SK-N-SH (cell line): ENCODE data around the gene XRCC5. TPM values are rescaled to one million over a fixed set of nuclear protein-coding genes. Genes with fewer than 3 reads are reported as not detected.

ENCODE experiments used
- CTCF ChIA-PET: fragments of 300-600, 350-600 bp; formaldehyde crosslinking; extraction: SDS; loops from one replicate; lab custom pipeline; 2021; lab: Yijun Ruan, JAX
- POLR2A ChIA-PET: fragments of 350-600 bp; sonication (Branson Sonifier 250); formaldehyde crosslinking; extraction: SDS; loops from one replicate; lab custom pipeline; 2020; ENCODE audit warnings: antibody characterized with exemption, inconsistent platforms; lab: Yijun Ruan, JAX
- DNase-seq: peaks from one replicate; pipeline ENCODE4 v3.0.0; 2012
- H2AFZ ChIP-seq: fragments of 200-600 bp; sonication (generic); 2 replicates; pipeline ENCODE4 v1.8.1; 2016; ENCODE audit warnings: antibody characterized with exemption, mild to moderate bottlenecking, low read depth
- H3F3A ChIP-seq: fragments of 200-600 bp; sonication (generic); replicated peaks from 2 replicates; pipeline ENCODE3; 2016; ENCODE audit warnings: antibody characterized with exemption, mild to moderate bottlenecking; ENCODE audit not compliant: insufficient read depth
- H3K27ac ChIP-seq, 2 experiments: fragments of 200-500 bp in 1 of 2; fragments of 200-600 bp in 1 of 2; sonication (Bioruptor generic) in 1 of 2; sonication (generic), shearing (Covaris generic) in 1 of 2; 2 replicates each; pipeline versions ENCODE4 v1.5.1 to v1.6.1; 2014 to 2016; ENCODE audit warnings: low read depth in 2 of 2, inconsistent platforms in 1 of 2, low read length in 1 of 2, mild to moderate bottlenecking in 1 of 2, mixed read lengths in 1 of 2
- H3K27me3 ChIP-seq: fragments of 200-600 bp; sonication (generic), shearing (Covaris generic); 2 replicates; pipeline ENCODE4 v1.6.1; 2016; ENCODE audit warnings: mixed run types; ENCODE audit not compliant: insufficient read depth
- H3K36me3 ChIP-seq, 2 experiments: fragments of 200-500 bp in 1 of 2; fragments of 200-600 bp in 1 of 2; sonication (Bioruptor generic) in 1 of 2; sonication (generic) in 1 of 2; replicated peaks in 1 of 2; 2 replicates each; pipeline versions ENCODE3 to v1.5.1; 2014 to 2016; ENCODE audit warnings: low read length in 1 of 2, mild to moderate bottlenecking in 1 of 2; ENCODE audit not compliant: insufficient read depth in 2 of 2, control insufficient read depth in 1 of 2
- H3K4me1 ChIP-seq, 2 experiments: fragments of 200-500 bp in 1 of 2; fragments of 200-600 bp in 1 of 2; sonication (Bioruptor generic) in 1 of 2; sonication (generic), shearing (Covaris generic) in 1 of 2; 2 replicates each; pipeline versions ENCODE4 v1.5.1 to v1.6.1; 2014 to 2016; ENCODE audit warnings: low read depth in 1 of 2, low read length in 1 of 2, mixed run types in 1 of 2; ENCODE audit not compliant: insufficient read depth in 2 of 2, control insufficient read depth in 1 of 2
- H3K4me2 ChIP-seq: fragments of 200-600 bp; sonication (generic), shearing (Covaris generic); 2 replicates; pipeline ENCODE4 v1.6.1; 2017; ENCODE audit warnings: mixed run types
- H3K4me3 ChIP-seq, 2 experiments: fragments of 200-500 bp in 1 of 2; fragments of 200-600 bp in 1 of 2; sonication (Bioruptor generic) in 1 of 2; sonication (generic), shearing (Covaris generic) in 1 of 2; 2 replicates each; pipeline versions ENCODE4 v1.5.1 to v1.8.1; 2014 to 2016; ENCODE audit warnings: low read depth in 2 of 2, inconsistent platforms in 1 of 2, low read length in 1 of 2, mild to moderate bottlenecking in 1 of 2, mixed read lengths in 1 of 2, moderate library complexity in 1 of 2
- H3K79me2 ChIP-seq: fragments of 200-600 bp; sonication (generic); 2 replicates; pipeline ENCODE4 v1.8.1; 2017; ENCODE audit warnings: mild to moderate bottlenecking; ENCODE audit not compliant: insufficient read depth
- H3K9ac ChIP-seq: fragments of 200-600 bp; sonication (generic); 2 replicates; pipeline ENCODE4 v1.6.1; 2017; ENCODE audit warnings: mixed run types
- H3K9me2 ChIP-seq: fragments of 200-600 bp; sonication (generic); 2 replicates; pipeline ENCODE4 v1.6.1; 2017; ENCODE audit warnings: mixed run types
- H3K9me3 ChIP-seq: fragments of 200-600 bp; sonication (generic); 2 replicates; pipeline ENCODE4 v1.6.1; 2017; ENCODE audit warnings: mixed run types, mild to moderate bottlenecking, moderate library complexity
- H4K20me1 ChIP-seq: fragments of 200-600 bp; sonication (generic); 2 replicates; pipeline ENCODE4 v1.6.1; 2017; ENCODE audit warnings: mild to moderate bottlenecking, mixed run types; ENCODE audit not compliant: insufficient read depth
- CTCF ChIP-seq: fragments of 200-600 bp; sonication (generic); IDR thresholded peaks from 2 replicates; pipeline ENCODE4 v1.6.1; 2017; ENCODE audit warnings: antibody characterized with exemption, mild to moderate bottlenecking, moderate library complexity
- ELF1 ChIP-seq: IDR thresholded peaks from 2 replicates; pipeline ENCODE4 v1.4.0; 2012
- EZH2phosphoT487 ChIP-seq: fragments of 200-600 bp; sonication (generic); IDR thresholded peaks from 2 replicates; pipeline ENCODE4 v1.6.1; 2017; ENCODE audit warnings: low read depth, mixed run types, mild to moderate bottlenecking, antibody characterized with exemption, moderate library complexity, borderline replicate concordance
- FOSL2 ChIP-seq: IDR thresholded peaks from 2 replicates; pipeline ENCODE4 v1.4.0; 2012; ENCODE audit warnings: low read depth, mild to moderate bottlenecking, moderate library complexity, borderline replicate concordance
- FOXJ3 ChIP-seq: sonication (generic); formaldehyde crosslinking; IDR thresholded peaks from 2 replicates; pipeline ENCODE4 v1.5.1; 2020; ENCODE audit warnings: mild to moderate bottlenecking, missing genetic modification reagents
- GABPA ChIP-seq: IDR thresholded peaks from 2 replicates; pipeline ENCODE4 v1.4.0; 2012; ENCODE audit warnings: low read depth, mild to moderate bottlenecking
- GATA2 ChIP-seq: sonication (generic); formaldehyde crosslinking; IDR thresholded peaks from 2 replicates; pipeline ENCODE4 v1.5.0; 2020; ENCODE audit warnings: mild to moderate bottlenecking, missing genetic modification reagents
- JUND ChIP-seq: IDR thresholded peaks from 2 replicates; pipeline ENCODE4 v1.4.0; 2012
- MEF2A ChIP-seq: IDR thresholded peaks from 2 replicates; pipeline ENCODE4 v1.4.0; 2012; ENCODE audit warnings: low read depth, borderline replicate concordance
- MXI1 ChIP-seq: IDR thresholded peaks from 2 replicates; pipeline ENCODE4 v1.6.1; 2012; ENCODE audit warnings: mild to moderate bottlenecking, low read depth, low read length, improper control_type of control experiment
- NFIC ChIP-seq: IDR thresholded peaks from 2 replicates; pipeline ENCODE4 v1.4.0; 2012; ENCODE audit warnings: borderline replicate concordance
- PBX3 ChIP-seq: IDR thresholded peaks from 2 replicates; pipeline ENCODE4; 2012
- POLR2AphosphoS5 ChIP-seq: IDR thresholded peaks from 2 replicates; pipeline ENCODE4 v1.6.1; 2012; ENCODE audit warnings: low read depth, low read length
- RAD21 ChIP-seq: IDR thresholded peaks from 2 replicates; pipeline ENCODE4 v1.6.1; 2012; ENCODE audit warnings: mild to moderate bottlenecking, low read length
- RCOR1 ChIP-seq: fragments of 150-350 bp; IDR thresholded peaks from 2 replicates; pipeline ENCODE4 v1.6.1; 2017; ENCODE audit warnings: antibody characterized with exemption, low read length
- RFX5 ChIP-seq: IDR thresholded peaks from 2 replicates; pipeline ENCODE4 v1.6.1; 2012; ENCODE audit warnings: mild to moderate bottlenecking, improper control_type of control experiment, low read length
- RXRA ChIP-seq: IDR thresholded peaks from 2 replicates; pipeline ENCODE4 v1.4.0; 2012; ENCODE audit warnings: low read depth, mild to moderate bottlenecking, borderline replicate concordance
- SIN3A ChIP-seq: IDR thresholded peaks from 2 replicates; pipeline ENCODE4 v1.6.1; 2012; ENCODE audit warnings: low read depth, mild to moderate bottlenecking, low read length, moderate library complexity, borderline replicate concordance
- SMC3 ChIP-seq: IDR thresholded peaks from 2 replicates; pipeline ENCODE4 v1.6.1; 2012; ENCODE audit warnings: low read depth, low read length, improper control_type of control experiment
- TAF1 ChIP-seq: IDR thresholded peaks from 2 replicates; pipeline ENCODE4 v1.6.1; 2012; ENCODE audit warnings: low read depth, mild to moderate bottlenecking, low read length, moderate library complexity, borderline replicate concordance
- TCF12 ChIP-seq: IDR thresholded peaks from 2 replicates; pipeline ENCODE4 v1.4.0; 2012
- TEAD4 ChIP-seq: IDR thresholded peaks from 2 replicates; pipeline ENCODE4 v1.4.0; 2012; ENCODE audit warnings: mild to moderate bottlenecking, borderline replicate concordance; ENCODE audit not compliant: insufficient read depth
- YY1 ChIP-seq: IDR thresholded peaks from 2 replicates; pipeline ENCODE4 v1.4.0; 2012; ENCODE audit warnings: low read depth, mild to moderate bottlenecking
- WGBS: methylation state at CpG from one replicate; pipeline ENCODE4 v1.1.6; 2017; ENCODE audit warnings: low lambda C conversion rate; 5-methylcytosine and 5-hydroxymethylcytosine counted together
- polyA plus RNA-seq, 3 experiments: library from polyadenylated mRNA; depleted of rRNA; stranded (reverse); fragments of >200 nt; gene quantifications; 2 replicates each; pipeline ENCODE4 v1.2.3, GENCODE V29; 2012
- TF ChIP-seq, protein P1 (sequence below): IDR thresholded peaks from 2 replicates; pipeline ENCODE4 v1.4.0; 2012; ENCODE audit warnings: low read depth, borderline replicate concordance
- TF ChIP-seq, protein P2 (sequence below): fragments of 150-350 bp; IDR thresholded peaks from 2 replicates; pipeline ENCODE4 v1.6.1; 2016; ENCODE audit warnings: mild to moderate bottlenecking, low read depth, low read length
- TF ChIP-seq, protein P3 (sequence below): IDR thresholded peaks from 2 replicates; pipeline ENCODE4 v1.6.1; 2012; ENCODE audit warnings: mild to moderate bottlenecking, low read depth, low read length, moderate library complexity

XRCC5 gene
- polyA plus RNA-seq, 1 of the 3 experiments (the other 2 are of a cell fraction) = 125 TPM

DNA sequence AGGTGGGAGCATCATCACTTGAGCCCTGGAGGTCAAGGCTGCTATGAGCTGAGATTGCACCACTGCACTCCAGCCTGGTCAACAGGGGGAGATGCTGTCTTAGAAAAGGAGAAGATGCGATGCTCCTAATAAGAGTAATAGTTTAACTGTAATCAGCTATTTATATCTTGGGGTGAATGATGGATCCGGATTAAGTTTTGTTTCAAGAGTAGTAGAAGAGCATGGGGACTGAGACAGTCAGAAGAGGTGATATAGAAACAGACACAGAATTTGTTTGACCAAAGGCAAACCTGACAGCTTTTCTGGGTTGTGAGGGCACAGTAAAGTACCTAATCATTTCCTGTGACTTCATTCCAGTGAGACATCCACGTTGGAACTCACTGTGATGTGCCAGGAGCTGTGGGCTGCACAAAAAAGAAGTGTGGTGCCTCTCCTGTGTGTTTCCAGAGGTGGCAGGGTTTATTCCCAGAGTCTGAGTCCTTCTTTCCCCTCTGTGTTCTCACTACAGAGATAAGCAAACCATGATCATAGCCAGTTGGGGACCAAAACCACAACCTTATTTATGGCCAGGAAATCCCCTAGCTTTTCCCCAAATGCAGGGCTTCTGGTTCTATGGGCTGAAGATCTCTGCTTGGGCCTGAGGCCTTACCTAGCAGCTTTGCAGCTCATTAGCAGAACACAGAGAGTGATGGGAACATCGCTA is 113.7 kb downstream of the XRCC5 start:
- no peaks in the 10 kb centered on the region for H3K27me3 ChIP-seq
- no peak overlapping the region for H3K4me3 ChIP-seq
- no peak overlapping the region; the same call in 1 of the 2 replicates for H2AFZ ChIP-seq
- peaks cover 19 to 28% of the 10 kb centered on the region in 2 experiments for H3K4me1 ChIP-seq
- no peaks in the 10 kb centered on the region for H3K9me2 ChIP-seq
- TF ChIP-seq ELF1 = no peak
- no peak for TF ChIP-seq YY1
- TF ChIP-seq FOXJ3 (CRISPR knock-in tag) = no peak
- TF ChIP-seq RFX5 = no peak
- no peak for TF ChIP-seq MXI1
- TF ChIP-seq SIN3A = no peak
- TF ChIP-seq EZH2phosphoT487 = no peak
- no peak for TF ChIP-seq TAF1
- TF ChIP-seq, protein P1, sequence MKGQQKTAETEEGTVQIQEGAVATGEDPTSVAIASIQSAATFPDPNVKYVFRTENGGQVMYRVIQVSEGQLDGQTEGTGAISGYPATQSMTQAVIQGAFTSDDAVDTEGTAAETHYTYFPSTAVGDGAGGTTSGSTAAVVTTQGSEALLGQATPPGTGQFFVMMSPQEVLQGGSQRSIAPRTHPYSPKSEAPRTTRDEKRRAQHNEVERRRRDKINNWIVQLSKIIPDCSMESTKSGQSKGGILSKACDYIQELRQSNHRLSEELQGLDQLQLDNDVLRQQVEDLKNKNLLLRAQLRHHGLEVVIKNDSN = no peak
- no peak for TF ChIP-seq MEF2A
- TF ChIP-seq JUND = 0 out of 2 replicates have a peak, but pooled peaks have one; percentile 14
- no peak for TF ChIP-seq TEAD4
- TF ChIP-seq GABPA = no peak
- TF ChIP-seq, protein P2, sequence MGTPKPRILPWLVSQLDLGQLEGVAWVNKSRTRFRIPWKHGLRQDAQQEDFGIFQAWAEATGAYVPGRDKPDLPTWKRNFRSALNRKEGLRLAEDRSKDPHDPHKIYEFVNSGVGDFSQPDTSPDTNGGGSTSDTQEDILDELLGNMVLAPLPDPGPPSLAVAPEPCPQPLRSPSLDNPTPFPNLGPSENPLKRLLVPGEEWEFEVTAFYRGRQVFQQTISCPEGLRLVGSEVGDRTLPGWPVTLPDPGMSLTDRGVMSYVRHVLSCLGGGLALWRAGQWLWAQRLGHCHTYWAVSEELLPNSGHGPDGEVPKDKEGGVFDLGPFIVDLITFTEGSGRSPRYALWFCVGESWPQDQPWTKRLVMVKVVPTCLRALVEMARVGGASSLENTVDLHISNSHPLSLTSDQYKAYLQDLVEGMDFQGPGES = no peak
- 0 out of 2 replicates have a peak, but pooled peaks have one; percentile 18 for TF ChIP-seq SMC3
- TF ChIP-seq, protein P3, sequence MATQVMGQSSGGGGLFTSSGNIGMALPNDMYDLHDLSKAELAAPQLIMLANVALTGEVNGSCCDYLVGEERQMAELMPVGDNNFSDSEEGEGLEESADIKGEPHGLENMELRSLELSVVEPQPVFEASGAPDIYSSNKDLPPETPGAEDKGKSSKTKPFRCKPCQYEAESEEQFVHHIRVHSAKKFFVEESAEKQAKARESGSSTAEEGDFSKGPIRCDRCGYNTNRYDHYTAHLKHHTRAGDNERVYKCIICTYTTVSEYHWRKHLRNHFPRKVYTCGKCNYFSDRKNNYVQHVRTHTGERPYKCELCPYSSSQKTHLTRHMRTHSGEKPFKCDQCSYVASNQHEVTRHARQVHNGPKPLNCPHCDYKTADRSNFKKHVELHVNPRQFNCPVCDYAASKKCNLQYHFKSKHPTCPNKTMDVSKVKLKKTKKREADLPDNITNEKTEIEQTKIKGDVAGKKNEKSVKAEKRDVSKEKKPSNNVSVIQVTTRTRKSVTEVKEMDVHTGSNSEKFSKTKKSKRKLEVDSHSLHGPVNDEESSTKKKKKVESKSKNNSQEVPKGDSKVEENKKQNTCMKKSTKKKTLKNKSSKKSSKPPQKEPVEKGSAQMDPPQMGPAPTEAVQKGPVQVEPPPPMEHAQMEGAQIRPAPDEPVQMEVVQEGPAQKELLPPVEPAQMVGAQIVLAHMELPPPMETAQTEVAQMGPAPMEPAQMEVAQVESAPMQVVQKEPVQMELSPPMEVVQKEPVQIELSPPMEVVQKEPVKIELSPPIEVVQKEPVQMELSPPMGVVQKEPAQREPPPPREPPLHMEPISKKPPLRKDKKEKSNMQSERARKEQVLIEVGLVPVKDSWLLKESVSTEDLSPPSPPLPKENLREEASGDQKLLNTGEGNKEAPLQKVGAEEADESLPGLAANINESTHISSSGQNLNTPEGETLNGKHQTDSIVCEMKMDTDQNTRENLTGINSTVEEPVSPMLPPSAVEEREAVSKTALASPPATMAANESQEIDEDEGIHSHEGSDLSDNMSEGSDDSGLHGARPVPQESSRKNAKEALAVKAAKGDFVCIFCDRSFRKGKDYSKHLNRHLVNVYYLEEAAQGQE = no peak
- TF ChIP-seq TCF12 = peak; percentile 37; the same call in 1 of the 2 replicates
- peak; percentile 39; the same call in 1 of the 2 replicates for TF ChIP-seq PBX3
- TF ChIP-seq RAD21 = peak; percentile 48
- no peak for TF ChIP-seq GATA2 (CRISPR knock-in tag)
- peak; percentile 30; the same call in 1 of the 2 replicates for TF ChIP-seq NFIC
- no peak for TF ChIP-seq RCOR1
- no peak for TF ChIP-seq RXRA
- no peak for TF ChIP-seq POLR2AphosphoS5
- peak; percentile 65 for TF ChIP-seq CTCF
- TF ChIP-seq FOSL2 = 0 out of 2 replicates have a peak, but pooled peaks have one; percentile 42
- H3K9ac ChIP-seq = no peak overlapping the region
- DNase-seq = no peak
- H3K36me3 ChIP-seq = peaks cover 5 to 11% of the 10 kb centered on the region in 2 experiments
- H3F3A ChIP-seq = peaks cover 25% of the 10 kb centered on the region
- H3K9me3 ChIP-seq = no peaks in the 10 kb centered on the region
- ChIA-PET CTCF (interaction anchor here (0.7 to 1.9 kb wide), 5 partner anchors 27 to 181 kb away, joined by 3 to 7 read pairs (median 3); no protein-coding TSS in a partner anchor), POLR2A (no interaction called here)
- no peak overlapping the region; the same call in 1 of the 2 replicates for H3K4me2 ChIP-seq
- 58% methylated on average over 4 of the region's 4 CpGs for WGBS
- H4K20me1 ChIP-seq = no peaks in the 10 kb centered on the region
- peak overlapping the region in 1 of 2 experiments; percentile 51; a peak in 2 of 4 replicates for H3K27ac ChIP-seq
- H3K79me2 ChIP-seq = no peaks in the 10 kb centered on the region
